ENCODE measurements around the gene KCNJ18.
"Not testable (repeated sequence)": the region's sequence is repeated elsewhere in the genome, so short reads cannot be mapped to it uniquely, and the experiment has no call there.

The KCNJ18 gene

DNA sequence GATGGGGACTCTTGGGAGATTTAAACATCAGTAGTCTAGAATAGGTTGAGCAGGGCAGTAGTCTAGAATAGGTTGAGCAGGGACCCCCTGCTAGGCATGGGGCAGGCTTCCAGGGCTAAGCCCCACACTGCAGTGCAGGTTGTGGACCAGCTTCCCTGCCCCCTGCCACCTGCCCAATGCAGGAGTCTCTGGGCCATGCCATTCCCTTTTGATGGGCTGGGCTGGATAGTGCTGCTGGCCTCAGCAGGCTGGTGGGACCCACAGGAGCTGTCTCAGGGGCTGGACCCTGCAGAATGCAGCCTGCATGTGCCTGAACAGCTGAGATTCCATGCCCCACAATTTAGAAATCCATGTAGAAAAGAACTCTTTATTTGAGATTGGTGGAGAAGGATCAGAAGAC, 26.6 kb downstream of the KCNJ18 start:
- not testable (repeated sequence) for H3K4me3 Mint-ChIP-seq; H3K36me3 Mint-ChIP-seq (ENCODE audit: low read depth); H3K27me3 Mint-ChIP-seq; H3K4me1 Mint-ChIP-seq (ENCODE audit: low read depth); H3K9me3 Mint-ChIP-seq; H3K27ac Mint-ChIP-seq

DNA sequence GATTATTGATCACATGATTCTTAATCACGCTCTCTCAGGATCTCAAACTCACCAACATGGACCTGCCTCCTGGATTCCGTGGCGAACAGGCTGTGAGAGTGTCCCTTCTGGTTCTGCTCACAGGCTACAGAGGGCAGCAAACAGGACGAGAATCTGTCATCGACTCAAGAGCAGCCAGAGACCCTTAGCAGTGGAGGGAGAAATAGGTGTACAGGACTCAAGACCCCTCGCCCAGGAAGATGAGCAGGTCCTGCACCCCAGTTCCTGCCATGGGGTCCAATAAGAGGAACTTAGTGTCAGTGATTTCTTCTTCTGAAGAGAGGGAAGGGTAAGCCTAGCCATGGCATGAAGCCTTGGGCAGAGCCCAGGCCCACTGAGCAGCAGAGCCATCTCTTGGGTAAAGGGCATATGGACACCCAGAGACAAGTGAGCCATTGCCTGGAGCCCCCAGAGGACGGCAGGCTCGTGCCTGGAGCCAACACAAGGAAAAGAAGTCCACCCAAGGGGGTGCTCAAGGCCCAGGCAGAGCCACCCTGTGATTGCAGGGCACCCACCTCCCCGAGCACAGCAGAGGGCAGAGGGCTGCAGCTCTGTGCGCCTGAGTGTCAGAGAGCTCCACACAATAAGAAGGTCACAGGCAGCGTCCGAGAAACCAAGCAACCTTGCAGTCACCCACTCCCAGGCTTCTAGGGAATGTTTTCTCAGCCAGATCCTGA, 27.3 kb downstream of the KCNJ18 start:
- not testable (repeated sequence) for H3K27ac Mint-ChIP-seq; H3K4me1 Mint-ChIP-seq (ENCODE audit: low read depth); H3K27me3 Mint-ChIP-seq; H3K4me3 Mint-ChIP-seq; H3K36me3 Mint-ChIP-seq (ENCODE audit: low read depth); H3K9me3 Mint-ChIP-seq

DNA sequence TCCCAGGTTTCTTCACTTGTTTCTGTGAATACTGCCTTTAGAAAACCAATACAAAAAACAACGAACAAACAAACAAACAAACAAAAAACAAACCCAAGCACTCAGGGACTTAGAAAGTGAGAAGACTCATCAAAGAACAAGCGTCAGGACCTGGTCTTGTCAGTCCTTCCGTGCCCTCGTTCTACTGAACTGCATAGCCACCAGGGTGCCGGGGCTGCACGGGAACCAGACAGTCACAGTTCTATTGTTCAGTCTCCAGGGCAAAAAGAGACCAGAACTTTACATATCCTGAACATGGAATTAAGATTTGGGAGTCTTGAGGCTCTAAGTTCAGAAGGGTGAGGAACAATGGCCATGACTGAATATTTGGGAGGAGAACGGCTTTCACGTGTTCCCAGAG, 28.2 kb downstream of the KCNJ18 start:
- H3K9me3 Mint-ChIP-seq; H3K27me3 Mint-ChIP-seq; H3K27ac Mint-ChIP-seq; H3K36me3 Mint-ChIP-seq (ENCODE audit: low read depth); H3K4me1 Mint-ChIP-seq (ENCODE audit: low read depth); H3K4me3 Mint-ChIP-seq: not testable (repeated sequence)

- not testable (repeated sequence) for H3K27ac Mint-ChIP-seq; H3K9me3 Mint-ChIP-seq; H3K27me3 Mint-ChIP-seq; H3K36me3 Mint-ChIP-seq (ENCODE audit: low read depth); H3K4me1 Mint-ChIP-seq (ENCODE audit: low read depth); H3K4me3 Mint-ChIP-seq
These were observed 29.9 kb downstream of the KCNJ18 start for GRCh38 chr17:21722268-21722667.

GRCh38 chr17:21724216-21725006, 32.1 kb downstream of the KCNJ18 start:
- H3K4me3 Mint-ChIP-seq; H3K27ac Mint-ChIP-seq; H3K27me3 Mint-ChIP-seq; H3K4me1 Mint-ChIP-seq (ENCODE audit: low read depth); H3K36me3 Mint-ChIP-seq (ENCODE audit: low read depth); H3K9me3 Mint-ChIP-seq: not testable (repeated sequence)

DNA sequence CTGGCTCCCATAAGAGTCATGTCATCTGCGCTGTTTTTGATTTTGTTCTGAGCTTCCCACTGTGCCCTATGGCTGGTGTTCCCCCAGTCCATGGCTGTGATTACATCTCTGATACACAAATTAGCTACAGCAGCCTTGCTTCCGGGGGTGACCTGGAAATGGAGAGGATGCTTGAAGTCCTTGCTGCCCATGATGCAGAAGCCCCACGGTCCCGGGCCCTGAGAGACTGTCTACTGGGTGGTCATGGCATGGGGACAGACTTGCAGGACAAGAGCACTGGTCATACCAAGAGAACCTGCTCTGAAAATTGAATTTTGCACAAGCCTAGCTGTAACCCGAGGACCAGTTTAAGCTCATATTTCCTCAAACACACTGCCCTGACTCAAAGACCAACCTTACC, 38.8 kb downstream of the KCNJ18 start:
- H3K9me3 Mint-ChIP-seq; H3K27me3 Mint-ChIP-seq; H3K27ac Mint-ChIP-seq; H3K4me3 Mint-ChIP-seq; H3K36me3 Mint-ChIP-seq (ENCODE audit: low read depth); H3K4me1 Mint-ChIP-seq (ENCODE audit: low read depth): not testable (repeated sequence)

- not testable (repeated sequence) for H3K36me3 Mint-ChIP-seq (ENCODE audit: low read depth); H3K4me3 Mint-ChIP-seq; H3K27ac Mint-ChIP-seq; H3K4me1 Mint-ChIP-seq (ENCODE audit: low read depth); H3K27me3 Mint-ChIP-seq; H3K9me3 Mint-ChIP-seq
These were observed 41.6 kb downstream of the KCNJ18 start for GRCh38 chr17:21733931-21734330.

GRCh38 chr17:21735814-21736213, 43.5 kb downstream of the KCNJ18 start:
- not testable (repeated sequence) for H3K4me3 Mint-ChIP-seq; H3K27ac Mint-ChIP-seq; H3K9me3 Mint-ChIP-seq; H3K4me1 Mint-ChIP-seq (ENCODE audit: low read depth); H3K27me3 Mint-ChIP-seq; H3K36me3 Mint-ChIP-seq (ENCODE audit: low read depth)

- H3K4me1 Mint-ChIP-seq (ENCODE audit: low read depth); H3K36me3 Mint-ChIP-seq (ENCODE audit: low read depth): not testable (repeated sequence)
These were observed 44.8 kb downstream of the KCNJ18 start for GRCh38 chr17:21737015-21737580.

DNA sequence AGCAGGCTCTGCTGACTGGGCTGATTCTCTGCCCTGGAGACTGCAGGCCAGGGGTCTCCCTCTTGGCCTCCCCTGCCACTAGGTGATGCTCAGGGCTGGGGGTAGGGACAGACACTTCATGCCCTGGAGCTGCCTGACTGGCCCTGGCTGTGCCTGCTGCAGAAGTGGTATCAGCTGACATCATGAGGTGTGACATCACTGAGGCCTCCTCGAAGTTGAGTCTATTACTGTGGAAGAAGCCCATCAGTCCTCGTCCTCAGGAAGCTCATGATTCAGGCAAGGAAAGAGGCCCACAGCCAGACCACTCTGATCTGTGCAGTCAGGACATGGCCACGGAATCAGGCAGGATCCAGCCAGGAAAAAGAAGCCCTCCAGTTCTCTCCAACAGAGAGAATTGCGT, 45.9 kb downstream of the KCNJ18 start:
- not testable (repeated sequence) for H3K27ac Mint-ChIP-seq; H3K36me3 Mint-ChIP-seq (ENCODE audit: low read depth); H3K9me3 Mint-ChIP-seq; H3K4me1 Mint-ChIP-seq (ENCODE audit: low read depth); H3K4me3 Mint-ChIP-seq; H3K27me3 Mint-ChIP-seq

More at GRCh38 chr17:21737015-21737580, 44.8 kb downstream of the KCNJ18 start:
- H3K9me3 Mint-ChIP-seq, H3K4me3 Mint-ChIP-seq, H3K27me3 Mint-ChIP-seq, H3K27ac Mint-ChIP-seq: not testable (repeated sequence)

- H3K27ac Mint-ChIP-seq; H3K4me1 Mint-ChIP-seq (ENCODE audit: low read depth); H3K9me3 Mint-ChIP-seq; H3K36me3 Mint-ChIP-seq (ENCODE audit: low read depth); H3K4me3 Mint-ChIP-seq; H3K27me3 Mint-ChIP-seq: not testable (repeated sequence)
These were observed 46.7 kb downstream of the KCNJ18 start for GRCh38 chr17:21738877-21739474.

- not testable (repeated sequence) for H3K4me1 Mint-ChIP-seq (ENCODE audit: low read depth); H3K4me3 Mint-ChIP-seq; H3K27me3 Mint-ChIP-seq; H3K9me3 Mint-ChIP-seq; H3K27ac Mint-ChIP-seq; H3K36me3 Mint-ChIP-seq (ENCODE audit: low read depth)
These were observed 47.2 kb downstream of the KCNJ18 start for GRCh38 chr17:21739485-21739884.

DNA sequence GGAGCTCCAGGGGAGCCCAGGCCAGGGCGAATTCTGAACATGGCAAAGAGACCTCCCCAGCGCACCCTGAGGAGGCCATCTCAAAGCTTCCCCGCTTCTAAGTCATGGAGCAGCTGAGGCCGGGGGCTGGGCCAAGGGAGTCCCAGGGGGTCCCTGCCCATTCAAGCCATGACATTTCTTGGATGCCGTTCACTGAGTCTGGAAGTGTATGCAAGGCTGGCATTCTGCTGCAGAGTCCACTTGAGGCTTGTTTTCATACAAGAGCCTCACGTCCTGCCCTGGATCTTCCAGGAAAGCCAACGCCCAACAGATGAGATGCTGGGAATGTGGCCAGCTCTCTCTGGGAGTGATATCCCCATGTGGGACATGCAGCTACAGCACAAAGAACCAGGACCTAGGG, 48.5 kb downstream of the KCNJ18 start:
- H3K9me3 Mint-ChIP-seq; H3K27ac Mint-ChIP-seq; H3K36me3 Mint-ChIP-seq (ENCODE audit: low read depth); H3K4me3 Mint-ChIP-seq; H3K27me3 Mint-ChIP-seq; H3K4me1 Mint-ChIP-seq (ENCODE audit: low read depth): not testable (repeated sequence)

DNA sequence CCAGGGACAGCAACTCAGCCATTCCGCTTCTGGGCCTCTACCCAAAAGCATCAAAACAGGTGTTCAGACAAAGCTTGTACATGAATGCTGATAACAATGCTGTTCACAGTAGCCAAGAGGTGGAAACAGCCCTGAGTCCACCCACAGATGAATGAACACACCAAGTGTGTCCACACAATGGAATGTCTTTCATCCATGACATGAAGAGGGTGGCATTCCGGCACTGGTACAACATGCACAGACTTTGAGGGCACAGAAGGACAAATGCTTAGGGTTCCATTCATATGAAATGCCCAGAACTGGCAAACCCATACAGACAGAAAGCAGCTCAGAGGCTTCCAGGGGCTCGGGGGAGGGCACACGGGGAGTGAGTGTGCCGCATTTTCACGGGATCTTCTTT, 49.2 kb downstream of the KCNJ18 start:
- H3K9me3 Mint-ChIP-seq; H3K27me3 Mint-ChIP-seq; H3K27ac Mint-ChIP-seq; H3K4me1 Mint-ChIP-seq (ENCODE audit: low read depth); H3K36me3 Mint-ChIP-seq (ENCODE audit: low read depth); H3K4me3 Mint-ChIP-seq: not testable (repeated sequence)

DNA sequence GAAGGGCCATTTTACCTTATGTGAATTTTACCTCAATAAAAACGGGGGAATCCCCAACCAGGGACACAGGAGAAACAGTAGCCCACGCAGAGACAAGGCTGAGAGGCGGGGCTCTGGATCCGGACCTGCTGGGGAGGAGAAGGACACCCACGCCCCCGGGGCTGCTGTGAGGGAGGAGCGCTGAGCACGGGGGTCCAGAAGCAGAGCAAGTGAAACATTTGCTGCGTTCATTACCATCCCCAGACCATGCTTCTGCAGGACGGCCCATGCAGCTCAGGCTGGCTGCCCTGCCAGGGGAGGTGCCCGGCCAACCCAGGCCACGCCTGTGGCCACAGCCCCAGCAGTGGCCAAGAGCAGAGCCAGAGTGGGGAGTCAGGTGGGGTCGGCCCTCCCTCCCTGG, 50.0 kb downstream of the KCNJ18 start:
- no peaks in the 10 kb centered on the region for H3K9me3 Mint-ChIP-seq
- H3K27ac Mint-ChIP-seq: no peak overlapping the region
- H3K4me3 Mint-ChIP-seq: no peak overlapping the region
- H3K36me3 Mint-ChIP-seq (ENCODE audit: low read depth): no peaks in the 10 kb centered on the region
- no peaks in the 10 kb centered on the region for H3K27me3 Mint-ChIP-seq
- no peaks in the 10 kb centered on the region for H3K4me1 Mint-ChIP-seq (ENCODE audit: low read depth)

DNA sequence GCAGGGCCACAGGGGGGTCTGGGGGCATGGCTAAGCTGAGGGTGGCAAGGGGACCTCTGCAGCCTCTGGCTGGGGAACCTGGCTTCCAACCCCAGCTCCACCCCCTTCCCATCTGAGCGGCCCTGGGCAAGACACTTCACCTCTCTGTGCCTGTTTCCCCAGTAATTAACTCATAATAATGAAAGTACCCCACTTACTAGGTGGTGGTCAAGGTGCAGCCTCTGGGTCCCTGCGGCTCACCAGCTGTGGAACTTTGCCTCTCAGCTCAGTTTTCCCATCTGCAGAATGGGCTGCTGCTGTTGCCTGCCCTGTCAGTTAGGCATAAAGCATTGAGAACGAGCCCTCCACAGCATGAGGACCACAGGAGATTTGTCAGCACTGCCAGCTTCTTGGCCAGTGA, 51.8 kb downstream of the KCNJ18 start:
- not testable (repeated sequence) for H3K9me3 Mint-ChIP-seq; H3K4me3 Mint-ChIP-seq; H3K27ac Mint-ChIP-seq; H3K4me1 Mint-ChIP-seq (ENCODE audit: low read depth); H3K27me3 Mint-ChIP-seq; H3K36me3 Mint-ChIP-seq (ENCODE audit: low read depth)
